GM12801 (cell line): ENCODE measurements around the gene PDCL3.

Experiments
- TF ChIP-seq, protein P1 (sequence below): IDR thresholded peaks from one replicate; pipeline ENCODE4 v1.5.1; 2011; ENCODE audit warnings: control low read depth; ENCODE audit not compliant: insufficient read length; ENCODE audit errors: extremely low read depth

The PDCL3 gene

DNA sequence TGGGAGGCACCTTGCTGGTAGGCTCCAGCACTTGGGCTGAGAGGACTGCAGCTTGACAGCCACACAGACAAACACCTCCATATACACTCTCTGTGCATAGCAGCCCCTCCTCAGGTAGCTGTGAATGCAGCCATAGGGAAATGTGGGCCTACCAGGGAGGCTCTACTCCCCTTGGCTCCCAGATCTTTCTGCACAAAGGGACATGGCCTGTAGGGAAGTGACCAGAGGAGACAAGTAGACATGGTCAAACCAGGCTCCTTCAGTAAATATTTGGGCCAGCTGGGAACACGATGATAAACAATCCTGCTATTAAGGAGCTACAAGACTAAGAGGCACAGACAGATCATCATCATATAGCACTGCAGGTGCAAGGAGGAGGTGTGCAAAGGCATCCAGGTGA, 35.9 kb upstream of the PDCL3 start:
- TF ChIP-seq, protein P1, sequence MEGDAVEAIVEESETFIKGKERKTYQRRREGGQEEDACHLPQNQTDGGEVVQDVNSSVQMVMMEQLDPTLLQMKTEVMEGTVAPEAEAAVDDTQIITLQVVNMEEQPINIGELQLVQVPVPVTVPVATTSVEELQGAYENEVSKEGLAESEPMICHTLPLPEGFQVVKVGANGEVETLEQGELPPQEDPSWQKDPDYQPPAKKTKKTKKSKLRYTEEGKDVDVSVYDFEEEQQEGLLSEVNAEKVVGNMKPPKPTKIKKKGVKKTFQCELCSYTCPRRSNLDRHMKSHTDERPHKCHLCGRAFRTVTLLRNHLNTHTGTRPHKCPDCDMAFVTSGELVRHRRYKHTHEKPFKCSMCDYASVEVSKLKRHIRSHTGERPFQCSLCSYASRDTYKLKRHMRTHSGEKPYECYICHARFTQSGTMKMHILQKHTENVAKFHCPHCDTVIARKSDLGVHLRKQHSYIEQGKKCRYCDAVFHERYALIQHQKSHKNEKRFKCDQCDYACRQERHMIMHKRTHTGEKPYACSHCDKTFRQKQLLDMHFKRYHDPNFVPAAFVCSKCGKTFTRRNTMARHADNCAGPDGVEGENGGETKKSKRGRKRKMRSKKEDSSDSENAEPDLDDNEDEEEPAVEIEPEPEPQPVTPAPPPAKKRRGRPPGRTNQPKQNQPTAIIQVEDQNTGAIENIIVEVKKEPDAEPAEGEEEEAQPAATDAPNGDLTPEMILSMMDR: no peak

DNA sequence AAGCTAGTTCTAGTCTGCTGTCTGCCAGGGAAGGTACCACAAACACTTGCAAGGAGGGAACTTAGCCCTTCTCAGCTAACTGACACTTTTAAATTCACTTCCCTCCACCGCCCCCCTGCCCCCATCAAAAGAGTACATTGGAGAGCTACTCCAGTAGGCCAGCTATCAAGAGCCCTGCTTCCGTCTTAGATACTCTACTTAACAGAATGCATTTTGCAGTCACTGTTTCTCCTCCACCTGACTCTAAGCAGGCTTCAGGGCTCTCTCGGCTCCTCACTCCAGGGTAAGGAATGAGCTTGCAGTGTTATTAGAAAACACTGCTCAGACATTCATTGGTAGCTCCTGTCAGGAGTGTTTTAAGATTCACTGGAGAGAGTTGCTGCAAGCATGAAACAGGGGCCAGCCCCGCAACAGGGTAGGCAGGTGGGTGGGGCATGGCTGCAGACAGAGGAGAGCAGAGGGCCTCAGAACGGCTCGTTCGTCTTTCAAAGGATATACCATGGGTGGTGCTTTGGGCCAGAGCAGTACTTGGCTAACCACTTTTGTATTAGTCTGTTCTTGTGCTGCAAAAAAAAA, 35.3 kb upstream of the PDCL3 start:
- TF ChIP-seq, protein P1: no peak

DNA sequence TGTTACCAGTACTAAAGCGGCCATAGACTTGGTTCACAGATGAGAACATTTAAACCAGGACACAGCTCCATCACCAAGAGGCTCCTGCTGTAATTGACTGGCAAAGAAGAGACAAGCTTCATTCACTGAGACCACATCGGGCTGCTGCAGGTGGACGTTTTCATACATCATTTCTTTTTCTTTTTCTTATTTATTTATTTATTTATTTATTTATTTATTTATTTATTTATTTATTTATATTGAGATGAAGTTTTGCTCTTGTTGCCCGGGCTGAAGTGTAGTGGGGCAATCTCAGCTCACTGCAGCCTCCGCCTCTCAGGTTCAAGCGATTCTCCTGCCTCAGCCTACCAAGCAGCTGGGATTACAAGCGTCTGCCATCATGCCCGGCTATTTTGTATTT, 33.6 kb upstream of the PDCL3 start:
- TF ChIP-seq, protein P1: no peak

DNA sequence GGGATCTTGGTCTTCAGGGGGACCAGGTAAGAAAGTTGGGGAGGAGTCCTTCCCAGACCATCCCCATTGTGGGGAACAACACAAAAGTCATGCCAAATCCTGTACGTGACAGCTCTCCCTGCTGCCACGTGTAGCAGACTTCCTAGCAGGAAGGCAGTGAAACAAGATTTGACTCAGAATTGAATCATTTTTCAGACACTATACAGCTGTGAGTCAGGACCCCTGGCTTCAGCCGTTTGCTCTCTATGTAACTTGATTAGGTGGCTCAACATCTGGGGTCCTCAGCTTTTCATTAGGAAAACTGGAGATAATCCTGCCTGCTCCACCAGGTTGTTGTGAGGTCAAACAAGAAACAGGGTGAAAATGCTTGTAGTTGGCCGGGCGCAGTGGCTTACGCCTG, 32.9 kb upstream of the PDCL3 start:
- TF ChIP-seq, protein P1: no peak

DNA sequence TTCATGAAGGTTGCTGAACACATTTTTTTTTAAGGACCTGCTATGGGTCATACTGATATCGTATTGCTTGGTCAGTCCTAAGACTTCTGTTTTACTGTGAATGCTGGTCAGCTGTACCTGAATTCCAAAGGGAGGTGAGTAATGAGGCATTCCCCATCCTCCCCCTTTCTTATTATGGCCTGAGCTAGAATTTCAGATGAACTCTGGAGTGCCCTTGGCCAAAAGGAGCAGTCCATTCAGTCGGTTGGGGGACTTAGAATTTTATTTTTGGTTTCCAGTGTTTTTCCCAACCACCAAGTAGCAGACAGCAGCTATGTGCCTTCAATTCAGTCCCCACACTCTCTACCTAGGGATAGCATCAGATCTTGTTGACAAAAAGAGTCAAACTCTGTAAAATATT, 26.9 kb upstream of the PDCL3 start:
- TF ChIP-seq, protein P1: no peak

DNA sequence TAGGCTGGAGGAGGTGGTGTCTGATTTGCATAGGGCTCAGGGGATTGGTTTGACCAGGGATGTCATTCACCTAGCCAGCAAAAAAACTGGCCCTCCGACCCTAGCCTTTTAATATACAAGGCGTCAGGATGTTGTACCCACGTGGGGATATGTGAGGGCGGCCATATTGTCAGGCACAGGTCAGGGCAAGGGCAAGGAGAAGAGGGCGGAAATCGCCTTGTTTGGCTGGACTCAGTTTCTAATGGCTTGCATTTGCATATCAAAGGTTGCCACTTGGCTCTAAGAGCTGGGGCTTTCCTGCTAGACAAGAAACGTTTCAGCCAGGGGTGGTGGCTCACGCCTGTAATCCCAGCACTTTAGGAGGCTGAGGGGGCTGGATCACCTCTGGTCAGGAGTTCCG, 24.9 kb upstream of the PDCL3 start:
- TF ChIP-seq, protein P1: no peak

DNA sequence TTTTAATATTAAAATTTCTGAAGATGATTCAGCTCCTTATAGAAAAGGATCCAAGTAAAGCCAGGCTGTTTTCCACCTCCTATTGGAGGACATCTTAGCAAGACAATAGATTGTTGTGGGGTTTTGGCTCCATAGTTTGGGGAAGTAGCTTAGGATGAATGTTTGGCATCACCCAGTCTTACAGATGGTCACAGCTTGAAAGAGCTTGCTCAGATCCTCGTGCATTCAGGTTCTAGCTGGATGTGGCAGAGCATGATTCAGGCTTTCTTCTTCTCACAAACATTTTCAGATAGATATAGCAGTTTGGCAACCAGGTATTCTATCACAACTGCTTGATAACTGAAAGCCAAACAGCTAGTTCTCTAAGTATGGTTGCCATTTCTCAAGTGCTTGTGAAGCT, 23.6 kb upstream of the PDCL3 start:
- TF ChIP-seq, protein P1: no peak
